ENCODE measurements around the gene WWC2. TPM values are rescaled to one million over a fixed set of nuclear protein-coding genes. Genes with fewer than 3 reads are reported as not detected.

Gene WWC2
- total RNA-seq, 1 donor from 2014 or later, result 109 TPM

DNA sequence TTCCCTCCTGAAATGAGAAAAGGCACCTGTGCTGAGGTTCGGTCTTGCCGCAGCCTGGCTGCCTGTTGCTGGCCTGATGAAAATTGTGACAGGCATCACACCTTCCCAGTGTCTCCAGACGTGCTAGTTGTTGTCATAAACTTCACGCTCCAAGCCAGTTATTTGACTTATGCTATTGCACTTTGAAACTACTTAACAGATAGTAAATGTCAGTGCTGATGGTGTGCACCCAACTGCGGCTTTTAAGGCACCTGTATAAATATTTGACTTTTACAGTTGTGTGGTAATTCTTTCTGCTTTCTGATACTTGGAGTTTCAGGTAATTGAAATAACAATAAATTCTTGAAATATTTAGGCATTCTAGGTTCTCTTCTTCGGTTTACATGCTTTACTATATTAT is 1.8 kb downstream of the WWC2 start:
- TF ChIP-seq, protein P1, sequence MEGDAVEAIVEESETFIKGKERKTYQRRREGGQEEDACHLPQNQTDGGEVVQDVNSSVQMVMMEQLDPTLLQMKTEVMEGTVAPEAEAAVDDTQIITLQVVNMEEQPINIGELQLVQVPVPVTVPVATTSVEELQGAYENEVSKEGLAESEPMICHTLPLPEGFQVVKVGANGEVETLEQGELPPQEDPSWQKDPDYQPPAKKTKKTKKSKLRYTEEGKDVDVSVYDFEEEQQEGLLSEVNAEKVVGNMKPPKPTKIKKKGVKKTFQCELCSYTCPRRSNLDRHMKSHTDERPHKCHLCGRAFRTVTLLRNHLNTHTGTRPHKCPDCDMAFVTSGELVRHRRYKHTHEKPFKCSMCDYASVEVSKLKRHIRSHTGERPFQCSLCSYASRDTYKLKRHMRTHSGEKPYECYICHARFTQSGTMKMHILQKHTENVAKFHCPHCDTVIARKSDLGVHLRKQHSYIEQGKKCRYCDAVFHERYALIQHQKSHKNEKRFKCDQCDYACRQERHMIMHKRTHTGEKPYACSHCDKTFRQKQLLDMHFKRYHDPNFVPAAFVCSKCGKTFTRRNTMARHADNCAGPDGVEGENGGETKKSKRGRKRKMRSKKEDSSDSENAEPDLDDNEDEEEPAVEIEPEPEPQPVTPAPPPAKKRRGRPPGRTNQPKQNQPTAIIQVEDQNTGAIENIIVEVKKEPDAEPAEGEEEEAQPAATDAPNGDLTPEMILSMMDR (IDR thresholded peaks at IDR 0.05), result no peak
- no peak for DNase-seq
- Histone ChIP-seq H3K9me3 (no peaks in the 10 kb centered on the region), H3K4me3 (peak overlapping the region; percentile 87), H3K4me1 (peaks cover 34% of the 10 kb centered on the region), H3K27me3 (ENCODE audit: low read depth) (no peaks in the 10 kb centered on the region), H3K36me3 (no peaks in the 10 kb centered on the region), H3K27ac (peak overlapping the region; percentile 100)
- ATAC-seq, result no peak
- intact Hi-C loops (cut with DNase I), result no loop called here

DNA sequence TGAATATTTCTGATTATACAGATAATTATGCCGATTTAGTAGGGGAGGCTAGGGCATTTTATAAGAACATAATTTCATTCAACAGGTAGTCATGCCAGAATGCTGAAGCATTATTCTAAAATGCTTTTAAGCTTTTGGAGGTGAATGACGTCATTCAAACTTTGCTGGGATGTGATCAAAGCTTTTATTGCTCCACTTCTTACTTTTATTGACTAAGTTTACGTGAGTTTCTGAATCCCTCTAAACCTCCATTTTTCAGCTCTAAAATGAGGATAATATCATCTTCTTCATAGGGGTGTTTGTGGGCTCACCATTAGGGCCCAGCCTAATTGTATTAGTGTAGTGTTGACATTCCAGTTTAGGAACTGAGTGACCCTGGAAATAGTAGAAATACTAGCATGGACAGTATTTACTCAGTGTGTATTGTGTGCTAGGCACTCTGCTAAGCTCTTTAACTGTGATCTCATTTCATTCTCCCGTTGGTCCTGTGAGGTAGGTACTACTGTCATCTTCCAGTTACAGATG is 3.0 kb downstream of the WWC2 start:
- H3K4me3 ChIP-seq, result peak overlapping the region; percentile 87
- intact Hi-C loops (cut with DNase I), result no loop called here
- DNase-seq (no peak), ATAC-seq (no peak)
- H3K27me3 ChIP-seq (ENCODE audit: low read depth), result no peaks in the 10 kb centered on the region
- no peaks in the 10 kb centered on the region for H3K9me3 ChIP-seq
- no peaks in the 10 kb centered on the region for H3K36me3 ChIP-seq
- no peak overlapping the region for H3K27ac ChIP-seq
- TF ChIP-seq, protein P1 (IDR thresholded peaks at IDR 0.05), result no peak
- H3K4me1 ChIP-seq, result peaks cover 34% of the 10 kb centered on the region

GRCh38 chr4:183105092-183105491 is 6.0 kb downstream of the WWC2 start:
- no peak for DNase-seq
- intact Hi-C loops (cut with DNase I), result no loop called here
- ATAC-seq, result no peak
- H3K36me3 ChIP-seq, result no peaks in the 10 kb centered on the region
- no peak overlapping the region for H3K4me3 ChIP-seq
- no peak overlapping the region for H3K27ac ChIP-seq
- TF ChIP-seq, protein P1 (IDR thresholded peaks at IDR 0.05), result no peak
- no peaks in the 10 kb centered on the region for H3K27me3 ChIP-seq (ENCODE audit: low read depth)
- H3K4me1 ChIP-seq, result peaks cover 26% of the 10 kb centered on the region
- no peaks in the 10 kb centered on the region for H3K9me3 ChIP-seq

- intact Hi-C loops (cut with DNase I), result no loop called here
- Histone ChIP-seq H3K9me3 (no peaks in the 10 kb centered on the region), H3K4me1 (peaks cover 20% of the 10 kb centered on the region), H3K27ac (no peak overlapping the region), H3K36me3 (no peaks in the 10 kb centered on the region), H3K27me3 (ENCODE audit: low read depth) (no peaks in the 10 kb centered on the region), H3K4me3 (no peak overlapping the region)
- no peak for DNase-seq
- TF ChIP-seq, protein P1 (IDR thresholded peaks at IDR 0.05), result no peak
- ATAC-seq, result no peak
Measured at GRCh38 chr4:183106839-183107238, 7.8 kb downstream of the WWC2 start.

DNA sequence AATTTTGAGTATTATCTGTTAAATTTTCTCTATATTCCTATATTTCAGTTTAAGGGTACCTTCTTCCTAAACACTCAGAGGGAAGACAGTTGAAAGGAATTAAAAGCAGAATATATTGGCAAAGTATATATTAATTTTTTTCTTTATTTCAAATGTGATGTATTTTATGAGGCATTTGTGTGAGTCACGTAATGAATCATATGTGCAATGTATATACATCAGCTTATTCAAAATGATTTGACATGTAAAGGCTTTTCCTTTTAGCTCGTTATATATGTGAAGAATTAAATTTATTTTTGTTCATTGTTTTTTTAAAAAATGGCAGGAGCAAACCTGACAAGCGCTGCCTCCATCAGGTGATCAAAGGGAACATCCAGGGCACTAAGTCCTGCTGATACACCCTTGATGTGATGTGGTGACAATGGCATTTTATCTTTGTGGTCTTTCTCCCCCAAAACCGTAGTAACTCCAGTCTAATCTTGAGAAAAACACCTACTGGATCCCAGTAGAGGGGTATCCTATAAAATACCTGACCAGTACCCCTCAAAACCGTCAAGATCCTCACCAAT is 8.9 kb downstream of the WWC2 start:
- ATAC-seq (no peak), DNase-seq (no peak)
- TF ChIP-seq, protein P1 (IDR thresholded peaks at IDR 0.05), result no peak
- Histone ChIP-seq H3K27me3 (ENCODE audit: low read depth) (no peaks in the 10 kb centered on the region), H3K4me3 (no peak overlapping the region), H3K9me3 (no peaks in the 10 kb centered on the region), H3K4me1 (peaks cover 11% of the 10 kb centered on the region), H3K36me3 (no peaks in the 10 kb centered on the region), H3K27ac (no peak overlapping the region)
- intact Hi-C loops (cut with DNase I), result no loop called here

Measured in lower lobe of right lung (tissue), 2 donors.